Mucosa of rectum (tissue), 2 donors: ENCODE results near the gene UBQLNL.

Source experiments
- H3K27ac ChIP-seq, 2 donors: one replicate each; pipeline ENCODE4 v1.7.0; 2013; ENCODE audit warnings: inconsistent platforms in 2 of 2, low read depth in 2 of 2, low read length in 2 of 2
- H3K27me3 ChIP-seq, 2 donors: one replicate each; pipeline ENCODE4 v1.7.0; 2013; ENCODE audit warnings: low read length in 2 of 2; ENCODE audit not compliant: control insufficient read depth in 2 of 2, insufficient read depth in 2 of 2
- H3K36me3 ChIP-seq, 2 donors: one replicate each; pipeline ENCODE4 v1.7.0; 2013; ENCODE audit warnings: low read length in 2 of 2; ENCODE audit not compliant: control insufficient read depth in 2 of 2, insufficient read depth in 2 of 2
- H3K4me1 ChIP-seq, 2 donors: one replicate each; pipeline ENCODE4 v1.7.0; 2013; ENCODE audit warnings: low read length in 2 of 2, mild to moderate bottlenecking in 1 of 2; ENCODE audit not compliant: control insufficient read depth in 2 of 2, insufficient read depth in 2 of 2
- H3K4me3 ChIP-seq, 2 donors: one replicate each; pipeline ENCODE4 v1.7.0; 2013; ENCODE audit warnings: low read length in 2 of 2
- H3K9ac ChIP-seq, 2 donors: one replicate each; pipeline ENCODE4 v1.7.0; 2013; ENCODE audit warnings: low read length in 2 of 2, low read depth in 1 of 2, mild to moderate bottlenecking in 1 of 2
- H3K9me3 ChIP-seq, 2 donors: one replicate each; pipeline ENCODE4 v1.7.0; 2013; ENCODE audit warnings: low read length in 2 of 2; ENCODE audit not compliant: control insufficient read depth in 2 of 2
- donor health status: healthy.
- donor health status: Normal muscosa, but diverticular disease.

The UBQLNL gene

DNA sequence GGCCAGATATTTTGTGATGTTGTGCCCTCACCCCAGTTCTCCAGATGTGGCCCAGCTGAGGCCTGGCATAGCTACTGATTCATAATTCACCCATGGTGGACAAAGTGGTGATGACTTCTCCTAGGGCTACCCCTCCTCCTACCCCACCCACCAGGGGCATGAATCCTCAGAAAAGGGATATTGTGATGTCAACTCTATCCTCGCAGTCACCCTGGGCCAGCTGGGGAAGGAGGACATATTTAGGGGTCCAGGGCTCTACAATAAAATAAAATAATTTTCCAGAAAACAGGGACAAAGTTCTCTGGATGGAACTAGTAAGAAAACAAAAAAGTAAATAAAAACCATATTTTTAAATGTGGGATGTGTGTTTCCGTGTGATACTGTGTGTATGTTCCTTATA lies at the start of gene UBQLNL:
Gene UBQLNL, minus strand, starts transcription at position 101 of the 400 bp plus-strand sequence. CDS start 258 bp downstream, outside the sequence.
- Histone ChIP-seq H3K27me3 (no peaks in the 10 kb centered on the region), H3K4me3 (no peak within 1 kb of the TSS), H3K36me3 (no peaks in the 10 kb centered on the region), H3K27ac (no peak within 1 kb of the TSS), H3K9me3 (no peaks in the 10 kb centered on the region), H3K9ac (no peak within 1 kb of the TSS), H3K4me1 (no peaks in the 10 kb centered on the region)

GRCh38 chr11:5564259-5565019 lies 47.9 kb upstream of the UBQLNL start:
- H3K36me3 ChIP-seq = no peaks in the 10 kb centered on the region
- no peak overlapping the region for H3K4me3 ChIP-seq
- H3K4me1 ChIP-seq = no peaks in the 10 kb centered on the region
- H3K27me3 ChIP-seq = no peaks in the 10 kb centered on the region
- H3K27ac ChIP-seq = no peak overlapping the region
- no peaks in the 10 kb centered on the region for H3K9me3 ChIP-seq
- no peak overlapping the region for H3K9ac ChIP-seq

GRCh38 chr11:5557751-5558150 lies 41.3 kb upstream of the UBQLNL start:
- no peak overlapping the region for H3K9ac ChIP-seq
- no peaks in the 10 kb centered on the region for H3K27me3 ChIP-seq
- H3K9me3 ChIP-seq = no peaks in the 10 kb centered on the region
- H3K27ac ChIP-seq = no peak overlapping the region
- H3K4me3 ChIP-seq = no peak overlapping the region
- no peaks in the 10 kb centered on the region for H3K4me1 ChIP-seq
- no peaks in the 10 kb centered on the region for H3K36me3 ChIP-seq

GRCh38 chr11:5556596-5557188 lies 40.2 kb upstream of the UBQLNL start:
- H3K27me3 ChIP-seq = no peaks in the 10 kb centered on the region
- H3K36me3 ChIP-seq = no peaks in the 10 kb centered on the region
- no peak overlapping the region for H3K9ac ChIP-seq
- H3K4me3 ChIP-seq = no peak overlapping the region
- no peak overlapping the region for H3K27ac ChIP-seq
- no peaks in the 10 kb centered on the region for H3K4me1 ChIP-seq
- H3K9me3 ChIP-seq = no peaks in the 10 kb centered on the region

GRCh38 chr11:5553343-5553742 lies 36.8 kb upstream of the UBQLNL start:
- Histone ChIP-seq H3K4me3 (no peak overlapping the region), H3K9ac (no peak overlapping the region), H3K27ac (no peak overlapping the region), H3K4me1 (no peaks in the 10 kb centered on the region), H3K36me3 (no peaks in the 10 kb centered on the region), H3K27me3 (no peaks in the 10 kb centered on the region), H3K9me3 (no peaks in the 10 kb centered on the region)

GRCh38 chr11:5550440-5551095 lies 34.1 kb upstream of the UBQLNL start:
- Histone ChIP-seq H3K27me3 (no peaks in the 10 kb centered on the region), H3K9me3 (no peaks in the 10 kb centered on the region), H3K4me3 (no peak overlapping the region), H3K4me1 (no peaks in the 10 kb centered on the region), H3K9ac (no peak overlapping the region), H3K36me3 (no peaks in the 10 kb centered on the region), H3K27ac (no peak overlapping the region)

- Histone ChIP-seq H3K36me3 (no peaks in the 10 kb centered on the region), H3K4me3 (no peak within 1 kb of the TSS), H3K9me3 (no peaks in the 10 kb centered on the region), H3K4me1 (no peaks in the 10 kb centered on the region), H3K27ac (no peak within 1 kb of the TSS), H3K9ac (no peak within 1 kb of the TSS), H3K27me3 (no peaks in the 10 kb centered on the region)
Observed at GRCh38 chr11:5548440-5548839, 31.9 kb upstream of the UBQLNL start, which contains the start of gene OR52H1. OR52H1 (minus strand) TSS chr11:5548540; CDS start chr11:5545505, 3,035 bp downstream.

DNA sequence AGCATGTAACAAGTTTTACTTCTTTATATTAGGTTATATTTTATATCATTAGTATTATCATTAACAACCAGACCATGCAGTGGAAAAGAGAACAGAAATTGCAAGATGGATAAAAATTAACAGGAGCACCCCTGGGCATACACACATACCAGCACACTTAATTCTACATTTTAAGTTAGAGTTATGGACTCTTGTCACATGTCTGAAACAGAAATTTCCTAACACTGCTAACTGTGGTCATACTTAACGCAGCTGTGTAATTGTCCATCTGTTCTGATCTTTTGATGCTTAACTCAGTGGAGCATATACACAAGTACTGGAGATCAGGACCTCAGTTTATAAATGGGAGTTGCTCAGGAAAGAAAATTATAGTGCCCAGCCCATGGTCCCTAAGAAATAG lies 31.5 kb upstream of the UBQLNL start:
- H3K36me3 ChIP-seq = no peaks in the 10 kb centered on the region
- no peaks in the 10 kb centered on the region for H3K9me3 ChIP-seq
- H3K9ac ChIP-seq = no peak overlapping the region
- no peaks in the 10 kb centered on the region for H3K27me3 ChIP-seq
- no peak overlapping the region for H3K4me3 ChIP-seq
- no peaks in the 10 kb centered on the region for H3K4me1 ChIP-seq
- H3K27ac ChIP-seq = no peak overlapping the region

DNA sequence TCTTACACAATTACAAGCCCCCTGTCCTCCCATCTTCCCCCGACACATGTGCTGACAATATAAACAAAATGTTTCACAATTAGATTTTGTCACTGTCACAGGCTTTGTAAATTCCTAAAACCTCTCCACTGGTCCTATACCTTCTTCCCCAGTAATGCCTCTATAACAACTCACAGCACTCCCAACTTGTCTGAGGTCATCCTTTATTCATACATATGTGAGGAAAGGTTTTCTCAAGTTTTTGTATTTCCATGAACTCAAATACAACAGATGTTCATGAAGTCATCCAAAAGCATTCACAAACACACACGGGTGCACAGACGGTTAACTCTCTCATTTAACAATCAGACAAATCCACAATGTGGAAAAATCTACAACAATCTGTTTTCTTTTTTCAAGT lies 30.0 kb upstream of the UBQLNL start:
- Histone ChIP-seq H3K27me3 (no peaks in the 10 kb centered on the region), H3K9me3 (no peaks in the 10 kb centered on the region), H3K4me1 (no peaks in the 10 kb centered on the region), H3K27ac (no peak overlapping the region), H3K9ac (no peak overlapping the region), H3K4me3 (no peak overlapping the region), H3K36me3 (no peaks in the 10 kb centered on the region)

DNA sequence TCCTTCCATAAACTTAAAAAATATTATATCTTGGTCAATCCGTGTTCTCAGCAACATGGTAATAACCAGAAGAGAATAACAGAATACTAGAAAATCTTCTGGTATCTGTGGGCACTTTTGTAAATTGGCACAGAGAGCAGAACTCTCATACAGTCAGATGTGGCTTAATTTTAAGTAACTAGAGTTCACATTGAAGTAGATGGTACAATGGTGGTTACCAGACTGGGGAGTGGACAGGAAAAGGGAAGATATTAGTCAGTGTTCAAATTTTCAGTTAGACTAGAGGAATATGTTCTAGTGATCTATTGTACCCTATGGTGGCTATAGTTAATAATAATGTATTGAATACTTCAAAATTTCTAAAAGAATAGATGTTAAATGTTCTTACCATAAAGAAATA lies 24.9 kb upstream of the UBQLNL start:
- Histone ChIP-seq H3K4me3 (no peak overlapping the region), H3K36me3 (no peaks in the 10 kb centered on the region), H3K9ac (no peak overlapping the region), H3K9me3 (no peaks in the 10 kb centered on the region), H3K4me1 (no peaks in the 10 kb centered on the region), H3K27ac (no peak overlapping the region), H3K27me3 (no peaks in the 10 kb centered on the region)
